Endothelial cell of hepatic sinusoid (primary cell): ENCODE results near the gene YIPF7.

Source experiments
- in situ Hi-C: cut with HindIII; loops from 2 replicates; pipeline ENCODE4 v1.10.0; 2017; ENCODE audit warnings: low sequenced_read_pairs

Gene YIPF7

DNA sequence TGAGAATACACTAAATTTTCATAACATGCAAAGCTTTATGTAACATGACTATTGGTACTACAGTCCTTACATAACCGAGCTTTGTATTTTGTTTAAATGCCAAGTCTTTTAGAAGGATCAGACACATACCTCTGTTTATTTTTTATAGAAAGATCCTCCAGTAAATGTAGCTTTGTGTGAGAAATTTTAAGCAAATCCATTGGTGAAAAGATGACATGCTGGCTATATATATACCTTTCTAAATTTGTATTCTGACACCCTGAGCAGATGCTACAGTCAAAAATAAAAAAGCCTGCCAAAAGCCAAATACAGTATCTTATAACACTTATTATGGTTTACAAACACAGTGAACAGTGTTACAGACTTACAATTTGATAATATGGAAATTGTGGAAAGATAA, at the start of gene YIPF7:
Gene YIPF7, minus strand, starts transcription at position 201 of the 400 bp plus-strand sequence. CDS start 1,525 bp downstream, outside the sequence.
- in situ Hi-C loops: no loop called here

DNA sequence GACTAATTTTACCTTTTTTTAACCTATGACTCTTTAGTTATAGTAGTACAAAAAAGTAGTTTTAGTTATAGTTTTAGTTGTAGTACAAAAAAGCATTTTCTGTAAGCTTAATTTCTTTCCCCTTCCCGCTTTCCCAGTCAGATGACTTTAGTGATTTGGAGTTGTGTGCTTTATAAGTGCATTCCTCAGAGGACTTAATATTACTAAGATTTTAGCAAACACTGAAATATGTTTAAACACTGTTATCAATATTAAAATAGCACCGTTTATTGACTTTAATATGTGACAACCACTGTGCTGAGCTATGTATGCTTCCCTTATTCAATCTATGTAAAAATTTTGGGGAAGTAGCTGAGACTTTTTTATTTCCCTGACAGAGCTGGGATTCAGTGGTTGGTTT, 49.6 kb upstream of the YIPF7 start:
- in situ Hi-C loops: no loop called here

DNA sequence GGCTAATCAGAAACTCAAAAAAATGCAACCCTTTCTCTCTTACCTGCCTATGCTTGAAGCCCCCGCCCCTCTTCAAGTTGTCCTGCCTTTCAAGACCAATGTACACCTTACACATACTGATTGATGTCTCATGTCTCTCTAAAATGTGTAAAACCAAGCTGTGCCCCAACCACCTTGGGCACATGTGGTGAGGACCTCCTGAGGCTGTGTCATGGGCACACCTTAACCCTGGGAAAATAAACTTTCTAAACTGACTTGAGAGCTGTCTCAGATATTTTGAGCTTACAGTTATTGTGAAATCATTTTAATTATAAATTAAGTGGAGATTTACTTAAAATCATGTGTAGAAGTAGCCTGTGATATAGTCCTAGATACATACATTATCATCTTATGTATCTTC, 49.0 kb upstream of the YIPF7 start:
- in situ Hi-C loops: no loop called here

DNA sequence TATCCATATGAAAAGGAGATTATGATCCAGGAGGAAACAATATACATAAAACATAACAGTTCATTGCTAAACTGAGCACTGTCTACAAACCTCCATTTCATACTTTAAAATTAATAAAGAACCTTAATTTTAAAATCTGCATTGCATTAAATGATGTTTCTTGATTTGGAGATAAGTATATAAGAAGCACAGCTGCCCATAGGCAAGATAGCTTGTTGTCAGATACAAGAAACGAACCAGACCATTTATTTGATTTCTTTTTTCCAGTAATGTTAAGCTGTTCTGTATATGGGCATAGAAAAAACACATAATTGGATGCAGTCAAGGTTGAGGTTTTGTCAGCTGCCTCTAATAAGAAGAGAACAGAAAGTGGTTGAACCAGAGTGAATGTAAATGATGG, 33.2 kb upstream of the YIPF7 start:
- in situ Hi-C loops: no loop called here

DNA sequence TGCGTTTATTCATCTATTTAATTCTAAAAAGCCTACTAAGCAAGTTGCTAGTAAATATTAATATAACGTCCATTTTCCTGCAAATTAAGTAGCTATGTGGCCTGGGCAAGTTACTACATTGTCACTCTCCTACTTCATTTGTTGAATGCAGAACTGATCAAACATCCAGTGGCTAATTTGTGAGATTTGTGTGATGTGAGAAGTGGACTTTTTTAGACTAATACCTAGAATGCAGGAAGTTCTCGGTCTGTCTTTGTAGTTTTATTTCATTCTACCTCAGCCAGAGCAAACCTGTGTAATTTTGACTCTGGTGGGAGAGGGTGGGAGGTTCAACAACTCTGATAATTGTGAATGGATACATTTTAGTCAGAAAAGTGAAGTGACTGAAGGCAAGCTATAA, 27.6 kb upstream of the YIPF7 start:
- in situ Hi-C loops: no loop called here

DNA sequence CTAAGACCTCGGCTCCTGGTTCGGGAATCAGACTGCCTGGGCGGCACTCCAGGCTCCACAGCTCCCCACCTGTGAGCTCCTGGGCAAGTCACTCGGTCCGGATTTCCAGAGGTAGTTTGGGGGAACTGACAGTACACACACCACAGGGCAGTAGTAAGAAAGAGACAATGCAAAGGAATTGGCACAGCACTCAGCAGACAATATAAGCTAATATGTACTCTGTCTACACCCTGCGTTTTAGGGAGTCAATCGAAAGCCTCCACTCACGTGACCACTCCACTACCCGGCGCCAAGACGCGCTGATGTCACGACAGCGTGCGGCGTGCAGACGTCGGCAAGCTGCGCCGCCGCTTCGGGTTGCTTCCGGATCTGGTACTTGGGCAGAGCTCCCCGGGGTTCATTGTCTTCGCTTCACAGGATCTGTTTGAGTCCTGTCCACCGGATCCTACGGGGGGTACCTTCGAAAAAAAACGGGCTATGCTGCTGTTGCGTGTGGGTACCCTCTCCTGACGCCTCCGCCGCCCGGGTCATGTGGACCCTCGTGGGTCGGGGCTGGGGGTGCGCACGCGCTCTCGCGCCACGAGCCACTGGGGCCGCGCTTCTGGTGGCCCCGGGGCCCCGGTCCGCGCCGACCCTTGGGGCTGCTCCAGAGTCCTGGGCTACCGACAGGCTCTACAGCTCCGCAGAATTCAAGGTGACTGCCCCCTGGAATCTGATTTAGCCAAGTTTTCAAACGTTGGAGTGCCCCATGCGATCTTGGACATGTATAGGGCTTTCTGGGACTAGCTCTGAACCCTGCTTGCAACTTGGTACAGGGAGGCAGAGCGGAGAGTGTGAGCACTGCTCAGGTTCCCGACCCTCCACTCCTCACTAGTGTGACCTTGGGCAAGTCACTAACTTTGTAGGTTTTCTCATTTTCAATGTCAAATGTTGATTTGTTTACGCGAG, 26.9 kb upstream of the YIPF7 start, which contains the start of gene GUF1:
Gene GUF1, plus strand, starts transcription at position 327 of the 948 bp plus-strand sequence. Its CDS starts 203 bp downstream, at position 530.
- in situ Hi-C loops: no loop called here

DNA sequence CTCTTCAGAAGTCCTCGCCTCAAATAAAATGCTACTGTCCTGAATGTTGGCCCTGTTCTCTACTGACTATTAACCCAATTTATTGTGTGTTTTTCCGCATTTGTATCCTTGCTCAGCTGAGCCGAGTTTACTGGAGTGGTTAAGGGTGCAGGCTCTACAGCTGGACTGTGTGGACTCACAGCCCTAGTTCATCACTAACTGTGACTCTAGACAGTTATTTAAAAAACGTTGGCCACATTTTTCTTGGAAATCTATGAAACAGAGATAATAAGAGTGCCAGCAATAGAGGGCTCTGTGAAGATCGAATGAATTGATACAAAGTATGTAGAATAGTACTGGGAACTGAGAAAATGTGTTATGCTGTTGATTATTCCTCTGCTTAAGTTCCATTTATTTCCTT, 23.9 kb upstream of the YIPF7 start:
- in situ Hi-C loops: no loop called here

DNA sequence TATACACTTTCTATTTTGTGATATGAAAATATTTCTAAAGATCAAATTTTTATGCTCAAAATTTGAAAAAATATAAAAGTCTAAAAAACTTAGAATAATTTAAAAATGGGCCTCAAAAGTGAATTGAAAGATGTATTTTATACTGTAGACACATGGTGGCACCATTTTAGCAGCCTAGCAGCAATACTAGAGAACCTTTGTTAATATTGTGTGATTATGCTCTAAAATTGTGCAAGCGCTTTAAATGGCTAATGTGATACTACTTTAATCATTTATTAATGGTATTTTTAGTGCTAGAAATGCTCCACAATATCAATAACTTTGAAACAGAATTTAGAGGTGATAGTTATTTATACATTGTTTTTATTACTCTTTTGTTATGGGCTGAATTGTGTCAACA, 23.0 kb upstream of the YIPF7 start:
- in situ Hi-C loops: no loop called here

DNA sequence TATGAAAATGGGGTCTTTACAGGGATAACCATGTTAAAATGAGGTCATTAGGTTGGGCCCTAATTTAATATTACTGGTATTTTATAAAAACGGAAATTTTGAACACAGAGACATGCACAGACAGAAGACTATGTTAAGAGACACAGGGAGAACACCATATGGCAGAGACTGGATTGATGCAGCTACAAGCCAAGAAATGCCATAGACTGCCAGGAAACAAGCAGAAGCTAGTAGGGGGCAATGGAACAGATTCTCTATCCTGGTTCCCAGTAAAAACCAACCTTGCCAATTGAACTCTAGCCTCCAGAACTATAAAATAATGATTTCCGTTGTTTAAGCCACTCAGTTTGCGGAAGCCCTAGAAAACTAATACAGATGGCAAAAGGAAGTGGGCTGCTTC, 20.2 kb upstream of the YIPF7 start:
- in situ Hi-C loops: no loop called here

DNA sequence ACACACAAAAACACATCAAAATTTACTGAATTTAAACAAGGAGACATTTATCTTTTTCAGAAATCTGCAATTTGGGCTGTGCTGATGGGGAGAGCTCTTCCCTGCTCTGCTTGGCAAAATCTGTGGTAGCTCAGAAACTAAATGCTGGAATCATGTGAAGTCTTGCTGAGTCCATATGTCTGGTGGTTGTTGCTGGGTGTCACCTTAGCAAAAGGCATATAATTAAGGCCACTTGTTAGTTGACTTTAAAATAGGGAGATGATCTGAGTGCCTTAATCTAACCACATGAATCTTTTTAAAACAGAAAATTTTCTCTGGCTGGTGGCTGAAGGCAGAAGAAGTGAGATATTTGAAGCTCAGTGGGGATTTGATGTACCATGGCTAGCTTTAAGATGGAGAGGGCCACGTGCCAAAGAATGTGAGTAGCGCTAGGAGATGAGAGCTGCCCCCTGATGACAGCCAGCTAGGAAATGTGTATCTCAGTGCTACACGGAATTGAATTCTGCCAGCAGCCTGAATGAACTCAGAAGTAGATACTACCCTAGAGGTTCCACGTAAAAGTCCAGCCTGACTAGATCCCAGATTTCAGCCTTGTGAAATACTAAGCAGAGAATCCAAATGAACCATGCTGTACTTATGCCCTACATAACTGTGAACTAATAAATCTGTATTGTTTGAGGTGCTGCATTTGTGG, 19.2 kb upstream of the YIPF7 start:
- in situ Hi-C loops: no loop called here

DNA sequence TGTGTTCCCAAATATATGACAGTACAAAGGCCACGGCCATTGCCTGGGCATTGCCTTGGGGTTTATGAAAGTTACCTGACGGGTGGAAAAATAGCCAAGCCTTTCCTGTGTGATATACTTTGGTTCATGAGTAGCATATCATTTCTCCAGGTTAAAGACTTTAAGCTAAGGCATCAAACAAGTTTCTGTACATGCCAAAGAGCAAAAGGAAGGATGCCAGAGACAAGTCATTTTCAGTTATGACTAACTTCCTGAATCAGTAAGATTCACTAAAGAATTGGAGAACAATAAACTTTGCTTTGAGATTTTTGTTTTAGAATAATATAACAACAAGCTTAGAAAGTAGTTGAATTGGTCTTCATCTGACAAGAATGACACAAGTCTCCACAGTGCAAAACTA, 17.1 kb upstream of the YIPF7 start:
- in situ Hi-C loops: no loop called here

DNA sequence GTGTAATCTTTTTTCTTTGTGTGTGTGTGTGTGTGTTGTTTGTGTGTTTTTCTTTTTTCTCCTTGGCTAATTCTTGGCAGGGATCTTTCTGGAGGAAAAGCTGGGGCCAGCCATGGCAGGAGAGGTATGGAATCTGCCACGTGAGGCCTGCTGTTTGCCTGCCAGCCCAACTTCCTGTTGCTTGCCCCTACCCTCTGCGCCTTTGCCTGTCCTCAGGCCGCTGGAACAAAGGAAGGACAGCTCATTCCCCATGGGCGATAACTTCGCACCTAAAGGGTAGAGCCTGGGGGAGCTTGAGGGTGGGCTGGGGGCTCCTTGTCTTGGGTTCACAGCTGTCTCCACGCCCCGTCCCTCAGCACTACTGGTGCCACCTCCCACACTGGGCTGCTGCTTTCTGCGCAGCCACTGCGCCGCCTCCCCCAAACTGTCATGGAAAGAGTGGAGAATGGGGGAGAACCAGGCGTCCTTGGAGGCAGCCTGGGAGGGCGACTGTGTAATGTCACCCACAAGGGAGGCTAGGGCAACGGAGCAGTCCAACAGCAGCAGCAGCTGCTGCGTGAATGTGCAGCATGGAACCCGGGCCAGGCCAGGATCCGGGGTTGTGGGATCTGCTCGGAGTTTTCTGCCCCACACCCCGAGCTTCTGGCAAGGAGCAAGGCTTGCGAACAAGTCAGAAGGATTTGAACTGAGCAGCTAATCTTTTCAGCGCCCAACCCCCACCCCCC, 12.3 kb upstream of the YIPF7 start:
- in situ Hi-C loops: no loop called here

DNA sequence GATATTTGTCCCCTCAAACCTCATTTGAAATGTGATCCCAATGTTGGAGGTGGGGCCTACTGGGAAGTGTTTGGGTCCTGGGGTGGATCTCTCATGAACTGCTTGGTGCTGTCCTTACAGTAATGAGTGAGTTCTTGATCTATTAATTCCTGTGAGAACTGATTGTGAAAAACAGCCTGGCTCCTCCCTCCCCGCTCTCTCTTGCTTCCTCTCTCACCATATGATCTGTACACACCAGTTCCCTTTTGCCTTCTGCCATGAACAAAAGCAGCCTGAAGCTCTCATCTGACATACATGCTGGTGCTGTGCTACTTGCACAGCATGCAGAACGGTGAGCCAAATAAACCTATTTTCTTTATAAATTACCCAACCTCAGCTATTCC, 11.2 kb upstream of the YIPF7 start:
- in situ Hi-C loops: no loop called here

DNA sequence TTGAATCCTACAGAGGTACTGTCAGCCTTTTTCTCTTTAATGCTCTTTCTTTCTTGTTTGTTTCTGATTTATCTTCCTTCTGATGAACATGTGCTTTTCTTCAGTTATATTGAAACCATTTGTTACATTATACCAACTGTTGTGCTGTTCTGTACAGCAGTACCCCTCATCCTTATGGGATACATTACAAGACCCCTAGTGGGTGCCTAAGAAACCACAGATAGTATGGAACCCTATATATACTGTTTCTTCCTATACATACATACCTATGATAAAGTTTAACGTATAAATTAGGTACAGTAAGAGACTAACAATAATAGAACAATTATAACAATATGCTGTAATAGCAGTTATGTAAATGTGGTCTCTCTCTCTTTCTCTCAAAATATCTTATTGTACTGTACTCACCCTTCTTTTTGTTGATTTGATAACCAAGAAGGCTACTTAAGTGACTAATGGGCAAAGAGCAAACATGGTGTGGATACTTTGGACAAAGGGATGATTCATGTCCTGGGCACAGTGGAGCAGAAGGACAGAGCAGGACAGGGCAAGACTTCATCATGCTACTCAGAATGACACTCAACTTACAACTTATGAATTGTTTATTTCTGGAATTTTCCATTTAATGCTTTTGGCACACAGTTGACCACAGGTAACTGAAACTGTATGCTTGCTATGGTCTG, 10.7 kb upstream of the YIPF7 start:
- in situ Hi-C loops: no loop called here

DNA sequence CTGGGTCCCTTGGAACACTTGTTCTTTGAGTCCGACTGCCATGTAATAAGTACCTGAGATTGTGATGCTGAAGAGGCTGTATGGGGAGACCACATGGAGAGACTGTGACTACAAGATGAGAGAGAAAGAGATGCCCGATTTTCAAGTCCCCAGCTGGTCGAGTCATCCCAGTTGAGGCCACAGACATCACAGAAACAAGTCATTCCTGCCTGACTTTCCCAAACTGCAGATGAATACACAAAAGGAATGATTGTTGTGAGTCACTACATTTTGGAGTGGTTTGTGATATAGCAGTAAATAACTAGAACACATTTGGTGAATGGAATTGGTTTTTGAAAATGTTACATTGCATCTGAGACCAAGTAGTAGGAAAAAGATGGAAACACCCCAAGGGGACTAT, 9.0 kb upstream of the YIPF7 start:
- in situ Hi-C loops: no loop called here

DNA sequence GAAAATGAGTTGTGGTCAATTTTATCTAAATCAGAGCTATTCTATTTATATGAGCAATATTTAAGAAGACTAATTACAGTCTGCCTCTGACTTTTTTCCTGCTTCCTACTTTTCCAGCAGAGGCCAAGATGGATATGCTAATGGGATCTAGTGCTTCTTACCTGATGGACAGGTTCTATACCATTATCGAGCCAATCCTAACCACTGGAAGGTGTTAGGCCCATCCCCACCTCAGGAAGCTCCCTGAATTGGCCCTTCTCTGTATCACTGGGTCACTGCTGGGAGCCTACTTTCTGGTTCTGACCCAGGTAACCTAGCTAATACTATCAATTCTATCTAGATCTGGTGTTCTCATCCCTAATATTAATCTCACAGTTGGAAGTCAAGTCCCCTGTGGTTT, 577 bp upstream of the YIPF7 start:
- in situ Hi-C loops: no loop called here

DNA sequence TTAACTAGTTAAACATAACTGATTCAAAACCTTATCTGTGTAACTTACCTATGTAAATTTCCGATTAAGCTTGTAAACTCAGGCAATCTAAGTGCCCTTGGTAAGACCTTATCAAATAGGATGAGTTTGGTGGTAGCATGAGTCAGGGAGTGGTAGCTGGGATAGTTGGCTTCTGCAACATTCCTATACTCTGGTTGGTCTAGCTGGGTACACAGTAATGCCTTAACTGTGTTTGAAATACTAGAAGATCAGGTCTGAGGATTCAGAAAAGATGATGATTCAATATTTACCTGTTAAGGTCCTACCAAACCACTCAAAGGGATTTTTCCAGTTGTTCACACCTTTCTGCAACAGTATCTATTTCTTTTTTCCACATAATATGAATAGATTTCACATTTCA, 5.3 kb downstream of the YIPF7 start:
- in situ Hi-C loops: no loop called here

DNA sequence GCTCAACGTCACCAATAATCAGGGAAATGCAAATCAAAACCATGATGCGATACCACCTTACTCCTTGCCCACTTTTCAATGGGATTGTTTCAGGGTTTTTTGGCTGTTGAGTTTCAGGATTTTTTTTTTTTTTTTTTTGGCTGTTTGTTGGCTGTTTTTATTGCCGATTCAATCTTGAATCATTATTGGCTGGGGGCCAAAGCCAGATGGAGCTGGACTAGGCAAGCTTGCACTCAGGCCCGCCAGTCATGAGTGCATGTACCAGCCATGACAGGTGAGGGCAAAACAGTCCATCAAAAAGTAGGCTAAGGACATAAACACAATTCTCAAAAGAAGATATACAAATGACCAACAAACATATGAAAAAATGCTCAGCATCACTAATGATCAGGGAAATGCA, 13.3 kb downstream of the YIPF7 start:
- in situ Hi-C loops: no loop called here

DNA sequence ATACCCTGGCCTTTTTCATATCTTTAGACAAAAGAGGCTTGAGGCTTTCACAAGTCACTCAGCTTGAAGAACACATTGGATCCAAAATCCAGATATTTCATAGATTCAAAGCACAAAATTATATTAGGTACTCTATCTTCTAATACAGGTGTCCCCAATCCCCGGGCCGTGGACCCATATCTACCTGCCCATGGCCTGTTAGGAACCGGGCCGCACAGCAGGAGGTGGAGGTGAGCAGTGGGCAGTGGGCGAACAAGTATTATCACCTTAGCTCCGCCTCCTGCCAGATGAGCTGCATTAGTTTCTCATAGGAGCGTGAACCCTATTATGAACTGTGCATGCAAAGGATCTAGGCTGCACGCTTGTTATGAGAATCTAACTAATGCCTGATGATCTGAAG, 18.7 kb downstream of the YIPF7 start:
- in situ Hi-C loops: no loop called here

DNA sequence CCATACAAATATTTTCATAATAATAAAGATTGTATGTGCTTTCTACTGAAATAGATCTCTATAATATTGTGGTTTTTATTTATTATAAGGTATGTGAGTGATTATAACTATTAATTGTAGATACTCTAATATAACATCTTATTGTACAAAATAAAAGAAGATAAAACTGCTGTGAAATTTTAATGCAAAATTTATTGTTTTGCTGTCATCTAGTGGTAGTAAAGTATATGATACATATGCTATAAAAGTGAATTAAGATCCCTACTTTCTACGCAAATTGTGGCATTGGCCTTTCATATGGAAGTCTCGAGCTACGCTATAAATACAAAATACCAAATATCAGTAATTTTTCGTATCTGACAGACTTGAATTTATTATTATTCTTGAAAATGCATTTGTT, 19.3 kb downstream of the YIPF7 start:
- in situ Hi-C loops: no loop called here

DNA sequence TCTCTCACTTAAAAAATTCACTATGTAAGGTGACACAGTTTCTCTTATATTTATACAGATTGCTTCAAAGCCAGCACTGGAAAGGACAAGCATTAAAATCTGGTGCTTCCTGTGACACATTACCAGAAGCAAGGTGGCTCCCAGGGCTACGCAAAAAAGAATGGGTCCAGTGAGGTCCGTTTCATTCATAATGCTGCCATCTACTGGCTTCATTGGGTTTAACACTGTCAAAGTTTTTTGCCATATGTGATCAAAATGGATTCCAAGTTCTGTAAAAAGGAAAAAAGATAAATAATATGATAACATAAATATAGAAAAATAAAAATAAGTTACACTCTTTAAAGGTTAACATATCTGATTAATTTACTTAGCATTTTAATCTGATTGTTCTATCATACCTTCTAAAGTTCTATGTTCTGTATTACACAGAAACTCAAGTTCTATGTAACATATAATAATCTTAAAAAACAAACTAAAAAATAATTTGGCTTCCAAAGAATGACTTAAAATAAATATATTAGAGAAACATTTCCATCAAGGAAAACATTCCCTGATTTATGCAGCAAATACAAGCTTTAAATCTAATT, 22.1 kb downstream of the YIPF7 start:
- in situ Hi-C loops: no loop called here
